ENCODE data around the gene AGER. TPM values are rescaled to one million over a fixed set of nuclear protein-coding genes. Genes with fewer than 3 reads are reported as not detected.

Gene AGER
- total RNA-seq, 3 donors from 2014 or later, result 5.3 to 8.1 (median 6.3) TPM

DNA sequence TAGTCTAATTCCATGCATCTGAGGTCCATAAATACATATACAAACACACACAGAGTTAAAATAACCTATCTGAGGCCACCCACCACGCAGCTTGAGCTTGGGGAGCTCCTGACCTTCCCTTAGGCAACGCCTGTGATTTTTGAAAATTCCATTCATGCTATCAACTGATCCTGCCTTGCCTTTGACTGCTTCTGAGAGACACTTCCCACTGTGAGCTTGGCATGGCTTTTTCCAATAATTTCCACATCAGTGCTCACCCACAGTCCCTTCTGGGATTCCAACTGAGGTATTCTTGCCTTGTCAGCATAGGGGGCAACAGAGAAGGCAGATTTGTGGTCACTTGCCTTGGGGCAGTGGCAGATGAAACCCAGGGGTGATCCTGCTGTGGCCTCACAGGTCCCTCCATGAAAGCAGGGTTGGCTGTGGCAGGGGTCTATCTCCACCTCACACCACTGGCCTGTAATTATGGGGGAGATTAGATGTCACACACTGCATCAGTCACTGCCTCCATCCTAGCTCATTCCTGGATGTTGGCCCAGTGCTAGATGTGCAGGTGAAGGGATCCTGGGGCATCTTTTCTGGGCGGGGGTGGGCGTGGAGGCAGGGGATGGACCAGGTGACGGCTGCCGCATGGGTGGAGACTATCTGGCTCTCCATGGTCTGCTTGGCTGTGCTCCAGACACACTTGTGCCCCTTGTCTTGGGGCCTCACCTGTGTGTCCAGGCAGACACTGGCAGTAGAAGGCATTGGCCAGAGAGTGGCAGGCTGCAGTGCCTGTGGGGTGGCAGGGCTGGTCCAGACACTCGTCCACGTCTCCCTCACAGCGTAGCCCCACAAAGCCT, 19.6 kb upstream of the AGER start:
- intact Hi-C loops (cut with DNase I, micrococcal nuclease), result no loop called here

DNA sequence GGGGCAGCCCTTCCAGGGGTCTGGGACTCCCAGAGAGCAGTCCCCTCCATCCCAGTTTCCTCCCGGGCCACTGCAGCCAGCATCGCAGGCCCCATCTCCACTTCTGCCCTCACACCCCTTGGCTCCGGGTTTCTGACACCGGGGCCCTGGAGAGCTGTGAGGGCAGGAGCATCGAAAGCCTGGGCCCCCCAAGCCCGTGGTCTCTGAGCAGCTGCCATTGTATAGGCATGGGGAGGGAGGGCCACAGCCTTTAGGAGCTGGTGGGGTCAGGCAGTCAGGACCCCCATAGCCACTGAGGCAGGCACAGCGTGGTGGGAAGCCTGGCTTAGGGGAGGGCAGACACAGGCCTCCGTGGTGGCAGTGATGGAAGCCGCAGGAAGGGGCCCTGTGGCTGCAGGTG, 18.1 kb upstream of the AGER start:
- H3K36me3 ChIP-seq (ENCODE audit: low read depth), result no peaks in the 10 kb centered on the region
- no peaks in the 10 kb centered on the region for H3K9me3 ChIP-seq
- no peak for ATAC-seq
- TF ChIP-seq, protein P1, sequence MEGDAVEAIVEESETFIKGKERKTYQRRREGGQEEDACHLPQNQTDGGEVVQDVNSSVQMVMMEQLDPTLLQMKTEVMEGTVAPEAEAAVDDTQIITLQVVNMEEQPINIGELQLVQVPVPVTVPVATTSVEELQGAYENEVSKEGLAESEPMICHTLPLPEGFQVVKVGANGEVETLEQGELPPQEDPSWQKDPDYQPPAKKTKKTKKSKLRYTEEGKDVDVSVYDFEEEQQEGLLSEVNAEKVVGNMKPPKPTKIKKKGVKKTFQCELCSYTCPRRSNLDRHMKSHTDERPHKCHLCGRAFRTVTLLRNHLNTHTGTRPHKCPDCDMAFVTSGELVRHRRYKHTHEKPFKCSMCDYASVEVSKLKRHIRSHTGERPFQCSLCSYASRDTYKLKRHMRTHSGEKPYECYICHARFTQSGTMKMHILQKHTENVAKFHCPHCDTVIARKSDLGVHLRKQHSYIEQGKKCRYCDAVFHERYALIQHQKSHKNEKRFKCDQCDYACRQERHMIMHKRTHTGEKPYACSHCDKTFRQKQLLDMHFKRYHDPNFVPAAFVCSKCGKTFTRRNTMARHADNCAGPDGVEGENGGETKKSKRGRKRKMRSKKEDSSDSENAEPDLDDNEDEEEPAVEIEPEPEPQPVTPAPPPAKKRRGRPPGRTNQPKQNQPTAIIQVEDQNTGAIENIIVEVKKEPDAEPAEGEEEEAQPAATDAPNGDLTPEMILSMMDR (IDR thresholded peaks at IDR 0.05), result no peak
- no peaks in the 10 kb centered on the region for H3K4me1 ChIP-seq (ENCODE audit: low read depth)
- no peak overlapping the region for H3K4me3 ChIP-seq
- DNase-seq, result no peak
- intact Hi-C loops (cut with DNase I, micrococcal nuclease), result no loop called here

More for the DNA sequence above, 19.6 kb upstream of the AGER start:
- DNase-seq (no peak), ATAC-seq (no peak)
- TF ChIP-seq, protein P1 (IDR thresholded peaks at IDR 0.05), result no peak
- Histone ChIP-seq H3K9me3 (no peaks in the 10 kb centered on the region), H3K4me3 (no peak overlapping the region), H3K4me1 (ENCODE audit: low read depth) (no peaks in the 10 kb centered on the region), H3K36me3 (ENCODE audit: low read depth) (no peaks in the 10 kb centered on the region)

- Histone ChIP-seq H3K4me3 (no peak overlapping the region), H3K4me1 (ENCODE audit: low read depth) (peaks cover 3% of the 10 kb centered on the region), H3K9me3 (no peaks in the 10 kb centered on the region), H3K36me3 (ENCODE audit: low read depth) (no peaks in the 10 kb centered on the region)
- DNase-seq (no peak), ATAC-seq (no peak)
- TF ChIP-seq, protein P1 (IDR thresholded peaks at IDR 0.05), result no peak
- intact Hi-C loops (cut with DNase I, micrococcal nuclease), result no loop called here
Measured at GRCh38 chr6:32200711-32201475, 16.8 kb upstream of the AGER start.

- TF ChIP-seq, protein P1 (IDR thresholded peaks at IDR 0.05), result no peak
- H3K9me3 ChIP-seq, result no peaks in the 10 kb centered on the region
- H3K4me3 ChIP-seq, result no peak overlapping the region
- peaks cover 12% of the 10 kb centered on the region for H3K4me1 ChIP-seq (ENCODE audit: low read depth)
- H3K36me3 ChIP-seq (ENCODE audit: low read depth), result peaks cover 5% of the 10 kb centered on the region
- no peak for DNase-seq
- ATAC-seq, result no peak
- intact Hi-C loops (cut with DNase I, micrococcal nuclease), result no loop called here
Measured at GRCh38 chr6:32198866-32199265, 14.8 kb upstream of the AGER start.

DNA sequence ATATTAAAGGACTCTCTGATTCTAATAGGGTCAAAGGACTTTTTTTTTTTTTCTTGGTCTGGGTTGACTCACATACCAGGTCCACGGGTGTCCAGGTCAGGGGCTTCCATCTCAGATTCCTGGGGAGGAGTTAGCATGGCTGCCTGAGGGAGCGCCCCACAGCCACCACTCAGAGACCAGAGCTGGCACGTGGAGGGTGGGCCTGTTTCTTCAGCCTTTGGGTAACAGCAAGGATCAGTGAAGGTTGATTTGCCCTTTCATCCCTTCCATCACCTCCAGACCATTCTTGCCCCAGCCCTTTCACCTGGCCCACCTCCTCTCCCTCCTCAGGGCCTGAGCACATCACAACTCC, 14.3 kb upstream of the AGER start:
- H3K4me3 ChIP-seq, result no peak overlapping the region
- ATAC-seq, result no peak
- H3K4me1 ChIP-seq (ENCODE audit: low read depth), result peaks cover 12% of the 10 kb centered on the region
- peaks cover 5% of the 10 kb centered on the region for H3K36me3 ChIP-seq (ENCODE audit: low read depth)
- intact Hi-C loops (cut with DNase I, micrococcal nuclease), result no loop called here
- DNase-seq, result no peak
- TF ChIP-seq, protein P1 (IDR thresholded peaks at IDR 0.05), result no peak
- H3K9me3 ChIP-seq, result no peaks in the 10 kb centered on the region
